ENCODE results near the gene ZNF407.

ZNF407 gene

DNA sequence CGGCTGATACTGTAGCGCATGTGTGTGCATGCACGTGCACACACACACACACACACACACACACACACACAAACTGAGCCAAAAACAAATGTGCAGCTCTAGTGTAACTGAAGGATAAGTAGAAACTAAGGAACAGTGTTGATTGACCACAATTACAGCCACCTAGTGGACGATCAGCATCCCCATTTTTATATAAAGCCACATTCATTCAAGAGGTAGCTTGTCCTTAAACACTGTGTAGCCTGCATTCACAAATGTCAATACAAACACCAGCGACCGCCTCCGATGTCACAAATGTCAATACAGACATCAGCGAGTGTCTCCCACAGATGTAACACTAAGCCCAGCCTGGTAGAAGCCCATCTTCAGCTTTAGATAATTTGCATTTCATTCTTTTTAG, 443.9 kb downstream of the ZNF407 start:
- TF ChIP-seq, protein P1, sequence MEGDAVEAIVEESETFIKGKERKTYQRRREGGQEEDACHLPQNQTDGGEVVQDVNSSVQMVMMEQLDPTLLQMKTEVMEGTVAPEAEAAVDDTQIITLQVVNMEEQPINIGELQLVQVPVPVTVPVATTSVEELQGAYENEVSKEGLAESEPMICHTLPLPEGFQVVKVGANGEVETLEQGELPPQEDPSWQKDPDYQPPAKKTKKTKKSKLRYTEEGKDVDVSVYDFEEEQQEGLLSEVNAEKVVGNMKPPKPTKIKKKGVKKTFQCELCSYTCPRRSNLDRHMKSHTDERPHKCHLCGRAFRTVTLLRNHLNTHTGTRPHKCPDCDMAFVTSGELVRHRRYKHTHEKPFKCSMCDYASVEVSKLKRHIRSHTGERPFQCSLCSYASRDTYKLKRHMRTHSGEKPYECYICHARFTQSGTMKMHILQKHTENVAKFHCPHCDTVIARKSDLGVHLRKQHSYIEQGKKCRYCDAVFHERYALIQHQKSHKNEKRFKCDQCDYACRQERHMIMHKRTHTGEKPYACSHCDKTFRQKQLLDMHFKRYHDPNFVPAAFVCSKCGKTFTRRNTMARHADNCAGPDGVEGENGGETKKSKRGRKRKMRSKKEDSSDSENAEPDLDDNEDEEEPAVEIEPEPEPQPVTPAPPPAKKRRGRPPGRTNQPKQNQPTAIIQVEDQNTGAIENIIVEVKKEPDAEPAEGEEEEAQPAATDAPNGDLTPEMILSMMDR (IDR thresholded peaks at IDR 0.05; ENCODE audit: low read depth, low read length), result peak; percentile 45
- H3K9me3 ChIP-seq, result no peaks in the 10 kb centered on the region
- no peak for DNase-seq

DNA sequence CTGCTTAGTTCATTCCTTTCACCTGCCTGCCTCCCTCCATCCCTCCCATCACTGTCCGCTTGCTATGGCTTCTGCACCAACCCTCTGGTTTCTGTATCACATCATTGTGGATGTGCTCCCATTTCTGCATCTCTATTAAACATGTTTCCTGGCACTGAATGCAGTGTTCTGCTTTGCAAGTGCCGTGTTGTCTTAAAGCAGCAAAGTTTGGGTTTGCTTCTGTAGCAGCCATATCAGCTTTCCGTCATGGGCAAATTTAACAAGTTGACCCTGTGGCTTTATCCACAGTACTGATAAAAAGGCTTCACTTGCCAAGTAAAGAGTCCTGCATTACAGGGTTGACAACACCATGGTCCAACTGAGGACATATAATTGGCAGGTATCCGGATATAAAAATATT, 445.8 kb downstream of the ZNF407 start:
- Histone ChIP-seq H3K27me3 (no peaks in the 10 kb centered on the region), H3K9me3 (no peaks in the 10 kb centered on the region), H3K36me3 (no peaks in the 10 kb centered on the region), H3K4me3 (ENCODE audit: low read depth, low read length) (no peak overlapping the region), H3K4me1 (no peaks in the 10 kb centered on the region)
- TF ChIP-seq, protein P1 (IDR thresholded peaks at IDR 0.05; ENCODE audit: low read depth, low read length), result no peak
- DNase-seq, result no peak

More for the DNA sequence above, 443.9 kb downstream of the ZNF407 start:
- Histone ChIP-seq H3K4me3 (ENCODE audit: low read depth, low read length) (no peak overlapping the region), H3K27me3 (no peaks in the 10 kb centered on the region), H3K4me1 (no peaks in the 10 kb centered on the region), H3K36me3 (no peaks in the 10 kb centered on the region)

DNA sequence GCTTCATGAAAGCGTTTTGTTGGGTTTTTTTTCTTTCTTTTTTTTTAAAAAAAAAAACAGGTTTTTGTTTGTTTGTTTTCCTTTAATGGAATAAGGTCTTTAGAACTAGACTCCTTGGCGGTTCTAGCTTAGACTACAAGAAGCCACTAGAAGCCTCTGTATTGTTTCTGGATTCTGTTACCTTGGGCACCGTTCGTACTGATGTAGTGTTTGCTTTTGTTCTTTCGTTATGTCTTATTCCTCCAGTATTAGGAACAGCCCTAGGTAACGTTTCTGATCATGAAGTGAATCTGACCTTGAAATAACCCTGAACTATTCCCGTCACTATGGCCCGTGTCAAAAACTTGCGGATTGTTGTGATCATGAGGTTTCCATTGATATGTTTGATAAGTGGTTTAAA, 446.6 kb downstream of the ZNF407 start:
- TF ChIP-seq, protein P1 (IDR thresholded peaks at IDR 0.05; ENCODE audit: low read depth, low read length), result no peak
- no peak for DNase-seq
- H3K27me3 ChIP-seq, result no peaks in the 10 kb centered on the region

DNA sequence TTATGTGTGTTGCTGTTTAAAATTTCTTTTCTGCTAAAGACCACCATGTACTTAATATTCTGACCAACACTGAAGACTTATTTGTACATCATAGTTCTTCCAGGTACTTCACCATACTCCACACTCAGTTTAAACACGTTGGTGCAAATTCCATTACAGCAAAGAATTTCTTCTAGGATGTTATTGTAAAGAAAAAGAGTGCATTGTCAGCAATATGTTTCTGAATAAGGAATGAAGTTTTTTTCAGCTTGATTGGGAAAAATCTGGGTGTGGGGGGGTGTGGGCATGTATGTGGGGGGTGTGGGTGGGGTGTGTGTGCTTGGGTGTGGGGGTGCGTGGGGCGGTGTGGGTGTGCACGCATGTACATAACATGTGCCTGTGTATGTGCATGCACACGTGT, 447.1 kb downstream of the ZNF407 start:
- TF ChIP-seq, protein P1 (IDR thresholded peaks at IDR 0.05; ENCODE audit: low read depth, low read length), result no peak
- H3K4me3 ChIP-seq (ENCODE audit: low read depth, low read length), result no peak overlapping the region
- no peak for DNase-seq
- H3K27me3 ChIP-seq, result no peaks in the 10 kb centered on the region
- no peaks in the 10 kb centered on the region for H3K9me3 ChIP-seq
- no peaks in the 10 kb centered on the region for H3K36me3 ChIP-seq
- no peaks in the 10 kb centered on the region for H3K4me1 ChIP-seq

More for the DNA sequence above, 446.6 kb downstream of the ZNF407 start:
- Histone ChIP-seq H3K4me3 (ENCODE audit: low read depth, low read length) (no peak overlapping the region), H3K9me3 (no peaks in the 10 kb centered on the region), H3K36me3 (no peaks in the 10 kb centered on the region), H3K4me1 (no peaks in the 10 kb centered on the region)

DNA sequence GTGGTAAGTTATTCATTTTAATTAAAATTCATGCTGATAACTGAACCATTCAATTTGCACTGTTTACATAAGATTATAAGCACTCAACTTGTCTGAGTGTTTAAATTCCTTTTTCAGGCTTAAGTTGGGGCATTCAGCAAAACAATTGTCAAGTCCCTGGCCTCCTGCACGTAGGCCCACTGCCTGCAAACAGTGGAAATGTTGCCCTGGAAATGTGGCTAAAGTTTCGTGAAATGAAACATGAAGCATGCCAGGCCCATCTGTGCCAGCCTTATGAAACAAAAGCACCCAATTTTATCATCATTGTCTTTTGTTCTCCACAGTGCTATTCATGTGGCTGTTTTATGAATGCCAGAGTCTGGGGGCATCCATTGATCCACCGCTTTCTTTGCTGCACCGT, 447.6 kb downstream of the ZNF407 start:
- no peak overlapping the region for H3K4me3 ChIP-seq (ENCODE audit: low read depth, low read length)
- DNase-seq, result no peak
- H3K27me3 ChIP-seq, result no peaks in the 10 kb centered on the region
- H3K4me1 ChIP-seq, result no peaks in the 10 kb centered on the region
- TF ChIP-seq, protein P1 (IDR thresholded peaks at IDR 0.05; ENCODE audit: low read depth, low read length), result no peak
- H3K36me3 ChIP-seq, result no peaks in the 10 kb centered on the region
- no peaks in the 10 kb centered on the region for H3K9me3 ChIP-seq

DNA sequence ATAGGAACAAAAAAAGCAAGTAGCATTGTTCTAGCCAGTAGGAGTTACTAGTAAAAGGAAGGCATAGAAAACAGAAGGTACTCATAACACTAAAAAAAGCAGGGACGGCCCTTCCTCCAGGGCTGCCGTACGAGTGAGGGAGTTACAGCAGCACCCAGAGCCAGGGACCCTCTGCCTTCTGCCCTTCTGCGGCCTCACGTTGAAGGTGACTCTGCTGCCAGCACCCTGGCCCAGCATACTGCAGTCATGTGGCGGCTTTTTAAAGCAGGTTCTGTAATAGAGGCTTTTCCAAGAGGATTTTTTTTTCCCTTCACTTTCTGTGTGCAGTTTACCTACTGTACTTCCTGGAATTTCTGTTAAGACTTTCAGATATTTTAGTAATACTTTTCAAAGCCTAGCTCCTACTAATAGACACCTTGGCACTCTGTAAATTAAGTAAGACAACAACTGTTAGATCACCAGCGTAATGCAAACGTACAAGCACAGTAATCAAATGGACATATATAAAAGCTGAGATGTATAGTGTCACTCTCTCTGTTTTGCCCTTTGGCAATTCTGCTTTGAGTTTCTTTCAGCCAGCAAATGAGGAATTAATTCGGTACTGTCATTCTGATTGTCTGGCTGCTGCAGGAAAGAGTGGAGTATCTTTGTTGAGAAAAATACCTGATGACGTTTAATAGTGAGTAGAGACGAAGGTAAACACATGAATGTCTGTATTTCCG, 449.7 kb downstream of the ZNF407 start:
- Histone ChIP-seq H3K36me3 (no peaks in the 10 kb centered on the region), H3K4me3 (ENCODE audit: low read depth, low read length) (no peak overlapping the region), H3K9me3 (no peaks in the 10 kb centered on the region), H3K27me3 (no peaks in the 10 kb centered on the region), H3K4me1 (no peaks in the 10 kb centered on the region)
- TF ChIP-seq, protein P1 (IDR thresholded peaks at IDR 0.05; ENCODE audit: low read depth, low read length), result no peak
- no peak for DNase-seq

Data from BE2C (cell line).